ENCODE data around the gene APOE.
"Not testable (repeated sequence)": the region's sequence is repeated elsewhere in the genome, so short reads cannot be mapped to it uniquely, and the experiment has no call there.

Gene APOE

DNA sequence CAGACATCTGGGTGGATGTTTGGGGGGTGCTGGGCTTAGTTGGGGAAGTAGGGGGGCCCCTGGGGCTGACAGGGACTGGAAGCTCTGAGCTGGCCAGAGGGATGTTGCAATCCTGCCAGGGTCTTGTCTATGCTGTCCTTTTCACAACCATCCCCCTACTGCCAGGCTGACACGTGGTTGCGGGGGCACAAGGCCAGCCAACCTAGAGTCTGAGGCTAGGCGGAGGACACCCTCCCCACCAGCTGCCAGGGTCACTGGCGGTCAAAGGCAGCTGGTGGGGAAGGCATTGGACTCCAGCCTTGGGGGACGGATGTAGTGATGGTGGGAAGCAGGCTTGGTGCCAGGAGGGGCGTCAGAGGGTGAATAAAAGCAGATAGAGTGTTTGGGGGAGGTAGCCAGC, 7.3 kb downstream of the APOE start:
- DNase-seq: no peak

DNA sequence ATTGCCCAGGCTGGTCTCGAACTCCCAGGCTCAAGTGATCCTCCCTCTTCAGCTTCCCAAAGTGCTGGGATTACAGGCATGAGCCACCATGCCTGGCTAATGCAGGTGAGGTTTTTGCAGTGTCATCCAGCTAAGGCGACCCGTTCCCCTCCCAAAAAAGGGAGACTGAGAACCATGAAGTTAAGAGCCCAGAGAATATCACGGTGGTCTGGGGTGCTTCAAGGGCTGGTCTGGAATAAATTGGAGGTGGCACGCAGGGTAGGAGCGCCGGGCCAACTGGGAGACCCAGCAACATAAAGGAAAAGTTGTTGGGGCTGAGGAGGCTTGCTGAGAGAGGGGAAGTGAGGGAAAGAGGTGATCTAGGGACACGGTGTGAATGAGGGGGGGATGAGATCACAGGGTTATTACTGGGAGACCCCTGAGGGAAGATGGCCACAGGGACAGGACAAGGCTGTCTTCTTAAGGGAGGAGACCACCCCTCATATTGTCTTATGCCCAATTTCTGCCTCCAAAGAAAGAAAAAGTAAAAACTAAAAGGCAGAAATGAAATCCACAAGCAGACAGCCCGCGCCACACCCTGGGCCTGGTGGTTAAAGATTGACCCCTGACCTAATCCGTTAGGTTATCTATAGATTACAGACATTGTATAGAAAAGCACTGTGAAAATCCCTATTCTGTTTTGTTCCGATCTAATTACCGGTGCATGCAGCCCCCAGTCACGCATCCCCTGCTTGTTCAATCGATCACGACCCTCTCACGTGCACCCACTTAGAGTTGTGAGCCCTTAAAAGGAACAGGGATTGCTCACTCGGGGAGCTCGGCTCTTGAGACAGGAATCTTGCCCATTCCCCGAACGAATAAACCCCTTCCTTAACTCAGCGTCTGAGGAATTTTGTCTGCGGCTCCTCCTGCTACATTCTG, 8.2 kb downstream of the APOE start:
- not testable (repeated sequence) for DNase-seq

DNA sequence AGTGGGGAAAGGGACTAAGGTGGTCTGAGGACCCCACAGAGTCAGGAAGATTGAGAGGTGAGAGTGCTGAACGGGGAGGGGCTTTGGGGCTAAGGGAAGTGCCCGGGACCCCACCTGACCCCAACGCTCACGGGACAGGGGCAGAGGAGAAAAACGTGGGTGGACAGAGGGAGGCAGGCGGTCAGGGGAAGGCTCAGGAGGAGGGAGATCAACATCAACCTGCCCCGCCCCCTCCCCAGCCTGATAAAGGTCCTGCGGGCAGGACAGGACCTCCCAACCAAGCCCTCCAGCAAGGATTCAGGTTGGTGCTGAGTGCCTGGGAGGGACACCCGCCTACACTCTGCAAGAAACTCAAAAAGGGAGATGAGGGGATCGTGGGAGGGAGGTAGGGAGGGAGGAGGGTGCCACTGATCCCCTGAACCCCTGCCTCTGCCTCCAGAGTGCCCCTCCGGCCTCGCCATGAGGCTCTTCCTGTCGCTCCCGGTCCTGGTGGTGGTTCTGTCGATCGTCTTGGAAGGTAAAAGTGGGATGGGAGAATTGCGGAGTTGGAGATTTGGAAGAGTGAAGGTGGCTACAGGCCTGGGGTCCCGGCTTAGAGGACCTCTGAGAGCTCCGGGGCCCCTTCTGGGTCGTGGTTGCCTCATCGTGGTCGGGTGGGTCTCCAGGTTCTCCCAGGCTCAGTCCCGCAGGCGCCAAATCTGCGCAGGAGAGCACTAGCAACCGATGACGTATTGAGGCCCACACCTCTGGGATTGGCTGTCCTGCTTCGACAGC, 9.0 kb downstream of the APOE start, which contains the start of gene APOC1:
Gene APOC1, plus strand, starts transcription at position 176 of the 774 bp plus-strand sequence. Its CDS starts 284 bp downstream, at position 460.
- peak; percentile 65 to 87 (median 86) for DNase-seq

DNA sequence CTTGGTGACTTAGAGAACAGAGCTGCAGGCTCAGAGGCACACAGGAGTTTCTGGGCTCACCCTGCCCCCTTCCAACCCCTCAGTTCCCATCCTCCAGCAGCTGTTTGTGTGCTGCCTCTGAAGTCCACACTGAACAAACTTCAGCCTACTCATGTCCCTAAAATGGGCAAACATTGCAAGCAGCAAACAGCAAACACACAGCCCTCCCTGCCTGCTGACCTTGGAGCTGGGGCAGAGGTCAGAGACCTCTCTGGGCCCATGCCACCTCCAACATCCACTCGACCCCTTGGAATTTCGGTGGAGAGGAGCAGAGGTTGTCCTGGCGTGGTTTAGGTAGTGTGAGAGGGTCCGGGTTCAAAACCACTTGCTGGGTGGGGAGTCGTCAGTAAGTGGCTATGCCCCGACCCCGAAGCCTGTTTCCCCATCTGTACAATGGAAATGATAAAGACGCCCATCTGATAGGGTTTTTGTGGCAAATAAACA, 18.7 kb downstream of the APOE start:
- no peak for DNase-seq

DNA sequence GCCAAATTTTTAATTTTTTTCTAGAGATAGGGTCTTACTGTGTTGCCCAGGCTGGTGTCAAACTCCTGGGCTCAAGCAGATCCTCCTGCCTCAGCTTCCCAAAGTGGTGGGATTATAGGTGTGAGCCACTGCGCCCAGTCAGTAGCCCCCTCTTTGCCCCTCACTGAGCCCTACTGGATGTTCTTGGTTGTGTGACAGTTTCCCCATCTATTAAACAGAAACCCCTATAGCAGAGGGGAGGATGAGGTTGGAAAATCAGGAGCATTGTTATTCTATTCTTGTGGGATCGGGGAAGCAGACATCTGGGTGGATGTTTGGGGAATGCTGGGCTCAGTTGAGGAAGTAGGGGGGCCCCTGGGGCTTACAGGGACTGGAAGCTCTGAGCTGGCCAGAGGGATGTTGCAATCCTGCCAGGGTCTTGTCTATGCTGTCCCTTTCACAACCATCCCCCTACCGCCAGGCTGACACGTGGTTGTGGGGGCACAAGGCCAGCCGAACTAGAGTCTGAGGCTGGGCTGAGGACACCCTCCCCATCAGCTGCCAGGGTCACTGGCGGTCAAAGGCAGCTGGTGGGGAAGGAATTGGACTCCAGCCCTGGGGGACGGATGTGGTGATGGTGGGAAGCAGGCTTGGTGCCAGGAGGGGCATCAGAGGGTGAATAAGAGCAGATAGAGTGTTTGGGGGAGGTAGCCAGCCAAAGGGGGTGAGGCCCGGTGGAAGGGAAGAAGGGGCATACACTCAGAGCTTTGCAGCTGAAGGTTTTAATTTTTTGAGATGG, 19.7 kb downstream of the APOE start:
- no peak for DNase-seq

DNA sequence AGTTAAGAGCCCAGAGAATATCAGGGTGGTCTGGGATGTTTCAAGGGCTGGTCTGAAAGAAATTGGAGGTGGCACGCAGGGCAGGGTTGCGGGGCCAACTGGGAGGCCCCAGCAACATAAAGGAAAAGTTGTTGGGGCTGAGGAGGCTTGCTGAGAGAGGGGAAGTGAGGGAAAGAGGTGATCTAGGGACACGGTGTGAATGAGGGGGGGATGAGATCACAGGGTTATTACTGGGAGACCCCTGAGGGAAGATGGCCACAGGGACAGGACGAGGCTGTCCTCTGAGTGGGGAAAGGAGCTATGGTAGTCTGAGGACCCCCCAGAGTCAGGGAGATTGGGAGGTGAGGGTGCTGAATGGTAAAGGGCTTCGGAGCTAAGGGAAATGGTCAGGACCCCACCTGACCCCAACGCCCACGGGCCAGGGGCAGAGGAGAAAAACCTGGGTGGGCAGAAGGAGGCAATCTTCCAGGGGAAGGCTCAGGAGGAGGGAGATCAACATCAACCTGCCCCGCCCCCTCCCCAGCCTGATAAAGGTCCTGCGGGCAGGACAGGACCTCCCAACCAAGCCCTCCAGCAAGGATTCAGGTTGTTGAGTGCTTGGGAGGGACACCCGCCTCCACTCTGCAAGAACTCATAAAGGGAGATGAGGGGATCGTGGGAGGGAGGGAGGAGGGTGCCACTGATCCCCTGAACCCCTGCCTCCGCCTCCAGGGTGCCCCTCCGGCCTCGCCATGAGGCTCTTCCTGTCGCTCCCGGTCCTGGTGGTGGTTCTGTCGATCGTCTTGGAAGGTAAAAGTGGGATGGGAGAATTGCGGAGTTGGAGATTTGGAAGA, 20.9 kb downstream of the APOE start:
- DNase-seq: not testable (repeated sequence)

DNA sequence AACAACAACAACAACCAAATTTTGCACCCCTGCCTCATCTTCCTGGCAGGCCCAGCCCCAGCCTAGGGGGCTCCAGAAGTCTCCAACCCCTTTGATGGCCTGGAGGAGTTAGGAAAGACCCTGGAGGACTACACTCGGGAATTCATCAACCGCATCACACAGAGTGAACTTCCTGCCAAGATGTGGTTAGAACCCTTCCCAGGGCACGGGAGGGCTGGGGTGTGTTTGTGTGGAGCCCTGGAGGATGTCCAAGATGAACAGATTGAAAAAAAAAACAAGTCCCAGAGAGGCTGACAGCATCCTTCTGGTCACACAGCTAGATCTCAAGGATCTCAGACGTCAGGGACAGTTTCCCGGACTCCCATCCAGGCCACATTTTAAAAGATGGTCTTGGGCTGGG, 22.1 kb downstream of the APOE start:
- no peak for DNase-seq

DNA sequence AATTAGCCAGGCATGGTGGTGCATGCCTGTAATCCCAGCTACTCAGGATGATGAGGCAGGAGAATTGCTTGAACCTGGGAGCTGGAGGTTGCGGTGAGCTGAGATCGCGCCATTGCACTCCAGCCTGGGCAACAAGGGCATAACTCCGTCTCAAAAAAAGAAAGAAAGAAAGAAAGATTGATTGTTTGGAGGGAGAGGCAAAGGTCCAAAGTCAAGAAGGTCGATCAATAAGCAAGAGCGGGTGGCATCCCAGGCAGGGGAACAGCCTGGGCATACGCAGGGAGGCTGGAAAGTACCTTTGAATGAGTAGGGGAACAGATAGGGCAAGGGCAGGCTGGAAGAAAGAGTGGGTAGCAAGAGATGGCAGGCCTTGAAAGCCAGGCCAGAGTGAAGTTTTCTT, 24.5 kb downstream of the APOE start:
- DNase-seq: no peak

DNA sequence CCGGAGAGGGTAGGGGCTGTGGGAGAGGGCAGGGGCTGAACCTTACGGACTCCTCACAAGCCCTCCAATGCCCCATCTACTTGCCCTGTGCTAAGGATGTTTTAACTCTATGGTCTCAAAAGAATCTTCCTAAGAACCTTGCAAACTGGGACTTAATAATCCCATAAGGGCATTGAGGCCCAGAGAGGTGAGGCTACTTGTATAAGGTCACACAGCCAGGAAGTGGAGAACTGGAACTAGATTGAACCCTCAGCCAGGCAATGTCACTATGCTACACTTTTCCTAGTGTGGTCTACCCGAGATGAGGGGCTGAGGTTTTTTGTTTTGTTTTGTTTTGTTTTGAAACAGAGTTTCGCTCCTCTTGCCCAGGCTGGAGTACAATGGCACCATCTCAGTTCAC, 25.9 kb downstream of the APOE start:
- no peak for DNase-seq

DNA sequence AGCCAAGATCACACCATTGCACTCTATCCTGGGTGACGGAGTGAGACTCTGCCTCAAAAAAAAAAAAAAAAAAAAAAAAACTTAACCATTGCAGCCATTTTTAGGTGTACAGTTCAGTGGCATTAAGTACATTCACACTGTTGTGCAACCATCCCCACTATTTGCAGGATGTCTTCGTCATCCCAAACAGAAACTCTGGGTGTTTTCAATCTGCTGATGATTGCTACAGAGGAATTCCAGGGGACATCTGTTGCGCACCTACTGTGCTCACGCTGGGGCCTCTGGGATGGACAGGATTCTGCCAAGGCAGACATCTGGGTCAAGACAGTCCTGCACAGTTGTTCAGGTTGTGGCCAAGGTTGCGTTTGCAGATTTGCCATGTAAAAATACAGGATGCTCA, 34.1 kb downstream of the APOE start:
- no peak for DNase-seq

DNA sequence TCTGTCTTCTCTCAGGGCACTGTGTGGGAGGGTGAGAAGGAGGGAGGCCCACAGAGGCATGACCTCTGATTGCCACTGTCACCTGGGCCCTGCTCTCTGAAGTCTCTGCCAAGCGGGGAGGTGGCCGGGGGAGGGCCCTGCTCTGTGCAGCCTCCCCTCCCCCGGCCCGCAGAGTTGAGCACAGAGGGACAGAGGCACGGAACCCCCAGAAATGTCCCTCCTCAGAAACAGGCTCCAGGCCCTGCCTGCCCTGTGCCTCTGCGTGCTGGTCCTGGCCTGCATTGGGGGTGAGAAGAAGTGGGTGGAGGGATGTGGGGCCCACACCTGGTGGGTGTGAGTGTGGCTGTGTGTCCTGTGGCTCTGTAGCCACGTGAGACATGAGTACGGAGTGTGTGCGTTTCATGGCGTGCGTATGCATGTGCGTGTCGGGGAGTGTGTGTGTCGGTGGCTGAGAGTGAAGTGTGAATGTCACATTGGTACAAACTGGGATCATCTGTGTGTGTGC, 36.5 kb downstream of the APOE start, which contains the start of gene APOC4:
Gene APOC4, plus strand, starts transcription at position 171 of the 505 bp plus-strand sequence. Its CDS starts 41 bp downstream, at position 212.
- DNase-seq: no peak

DNA sequence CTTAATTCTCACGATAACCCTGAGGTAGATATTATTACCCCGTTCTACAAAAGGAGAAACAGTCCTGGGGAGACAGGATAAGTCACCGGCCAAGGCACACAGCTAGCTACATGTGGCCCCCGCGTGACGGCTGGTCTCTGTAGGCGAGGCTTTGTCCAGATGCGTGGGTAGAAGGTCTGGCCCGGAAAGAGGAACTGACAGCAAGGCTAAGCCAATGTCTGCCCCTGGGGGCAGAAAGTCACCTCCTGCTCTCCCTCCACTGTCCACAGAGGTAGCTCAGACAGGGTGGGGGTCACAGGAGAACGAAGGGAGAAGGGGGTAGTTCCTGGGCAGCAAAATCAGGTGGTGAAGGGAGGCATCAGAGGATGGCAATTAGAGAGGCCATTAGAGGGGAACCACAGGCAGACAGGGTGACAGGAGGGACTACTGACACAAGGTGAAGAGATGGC, 38.2 kb downstream of the APOE start:
- no peak for DNase-seq

DNA sequence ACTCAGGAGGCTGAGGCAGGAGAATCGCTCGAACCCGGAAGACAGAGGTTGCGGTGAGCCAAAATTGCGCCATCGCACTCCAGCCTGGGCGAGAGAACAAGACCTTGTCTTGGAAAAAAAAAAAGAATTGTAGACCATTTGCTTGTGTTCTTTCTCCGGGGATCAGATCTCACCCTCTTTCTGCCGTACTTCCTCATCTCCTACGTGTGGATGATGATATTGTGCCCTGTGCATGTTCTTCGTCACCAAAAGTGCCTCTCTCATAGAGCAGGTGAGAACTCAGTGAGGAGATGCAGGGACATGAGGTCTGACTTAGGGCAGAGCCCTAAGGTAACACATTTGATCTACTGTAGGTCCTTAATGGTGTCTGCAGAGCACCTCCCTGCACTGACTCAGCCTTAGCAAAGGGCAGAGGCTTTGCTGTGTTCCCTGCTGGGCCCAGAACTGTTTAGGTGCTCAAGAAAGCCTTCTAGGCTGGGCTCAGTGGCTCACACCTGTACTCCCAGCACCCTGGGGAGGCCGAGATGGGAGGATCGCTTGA, 41.5 kb downstream of the APOE start:
- no peak for DNase-seq

DNA sequence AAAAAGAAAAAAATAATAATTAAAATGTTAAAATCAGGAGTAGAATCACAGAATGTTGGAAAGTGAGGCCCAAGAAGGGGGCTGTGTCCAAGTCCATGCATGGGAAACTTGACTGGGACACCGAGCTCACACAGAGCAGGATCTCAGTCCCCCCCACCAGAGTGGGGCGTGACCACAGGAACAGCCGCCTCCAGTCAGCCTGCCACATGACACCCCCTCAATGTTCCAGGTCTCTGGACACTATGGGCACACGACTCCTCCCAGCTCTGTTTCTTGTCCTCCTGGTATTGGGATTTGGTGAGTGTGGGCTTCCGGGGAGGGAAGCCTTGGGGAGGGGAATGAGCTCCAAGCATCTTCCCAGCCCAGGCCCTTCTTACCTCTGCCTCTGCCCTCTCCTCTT, 42.6 kb downstream of the APOE start:
- DNase-seq: no peak

DNA sequence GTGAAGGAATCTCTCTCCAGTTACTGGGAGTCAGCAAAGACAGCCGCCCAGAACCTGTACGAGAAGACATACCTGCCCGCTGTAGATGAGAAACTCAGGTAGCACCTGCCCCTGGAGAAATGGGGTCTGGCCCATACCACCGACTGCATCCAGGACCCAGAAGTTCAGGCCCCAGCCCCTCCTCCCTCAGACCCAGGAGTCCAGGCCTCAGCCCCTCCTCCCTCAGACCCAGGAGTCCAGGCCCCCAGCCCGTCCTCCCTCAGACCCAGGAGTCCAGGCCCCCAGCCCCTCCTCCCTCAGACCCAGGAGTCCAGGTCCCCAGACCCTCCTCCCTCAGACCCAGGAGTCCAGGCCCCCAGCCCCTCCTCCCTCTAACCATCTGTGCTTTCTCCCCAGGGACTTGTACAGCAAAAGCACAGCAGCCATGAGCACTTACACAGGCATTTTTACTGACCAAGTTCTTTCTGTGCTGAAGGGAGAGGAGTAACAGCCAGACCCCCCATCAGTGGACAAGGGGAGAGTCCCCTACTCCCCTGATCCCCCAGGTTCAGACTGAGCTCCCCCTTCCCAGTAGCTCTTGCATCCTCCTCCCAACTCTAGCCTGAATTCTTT, 43.3 kb downstream of the APOE start:
- no peak for DNase-seq

DNA sequence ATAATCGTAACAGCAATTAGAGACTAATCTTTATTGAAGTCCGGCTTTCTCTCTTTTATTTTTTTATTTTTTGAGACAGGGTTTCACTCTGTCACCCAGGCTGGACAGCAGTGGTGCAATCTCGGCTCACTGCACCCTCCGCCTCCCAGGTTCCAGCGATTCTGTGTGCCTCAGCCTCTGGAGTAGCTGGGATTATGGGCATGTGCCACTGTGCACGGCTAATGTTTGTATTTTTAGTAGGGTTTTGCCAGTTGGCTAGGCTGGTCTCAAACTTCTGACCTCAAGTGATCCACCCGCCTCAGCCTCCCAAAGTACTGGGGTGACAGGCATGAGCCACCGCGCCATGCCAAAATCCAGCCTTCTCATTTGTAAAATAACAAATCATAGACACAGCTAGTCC, 44.0 kb downstream of the APOE start:
- DNase-seq: no peak

DNA sequence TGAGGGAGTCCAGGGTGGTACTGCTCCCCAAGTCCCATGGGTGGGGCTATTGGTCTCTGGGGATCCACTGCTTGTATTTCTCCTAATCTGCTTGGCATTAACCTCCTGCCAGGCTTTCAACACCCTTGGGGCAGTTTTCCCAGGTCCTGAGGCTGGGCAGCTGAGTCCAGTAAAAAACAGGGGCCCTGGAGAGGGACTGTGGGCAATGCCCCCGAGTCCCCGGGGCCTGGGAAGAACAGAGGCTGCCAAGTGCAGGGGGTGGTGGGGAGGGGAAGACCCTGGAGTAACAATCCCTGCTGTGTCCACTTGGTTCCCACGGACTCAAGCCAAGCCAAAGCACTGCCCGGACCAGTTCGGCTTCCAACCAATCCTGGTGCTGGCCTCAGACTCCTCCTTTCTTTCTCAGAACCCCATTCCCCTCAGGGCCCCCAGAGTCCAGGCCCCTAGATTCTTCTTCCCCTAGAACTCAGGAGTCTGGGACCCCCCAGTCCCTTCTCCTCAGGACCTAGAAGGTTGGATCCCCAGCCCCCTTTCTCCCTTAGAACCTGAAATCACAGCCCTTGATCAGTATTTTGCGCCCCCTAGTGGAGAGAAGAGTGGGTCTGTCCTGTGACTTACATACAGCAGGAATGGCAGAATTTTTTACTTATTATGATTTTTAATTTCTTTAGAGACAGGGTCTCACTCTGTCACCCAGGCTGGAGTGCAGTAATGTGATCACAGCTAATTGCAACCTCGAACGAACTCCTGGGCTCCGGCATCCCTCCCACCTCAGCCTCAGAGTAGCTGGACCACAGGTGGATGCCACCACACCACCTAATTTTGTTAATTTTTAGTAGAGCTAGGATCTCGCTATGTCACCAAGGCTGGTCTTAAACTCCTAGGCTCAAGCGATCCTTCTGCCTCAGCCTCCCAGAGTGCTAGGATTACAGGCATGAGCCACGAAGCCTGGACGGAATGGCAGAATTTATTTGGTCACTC, 45.9 kb downstream of the APOE start:
- peak; percentile 50 to 85 (median 74) for DNase-seq

DNA sequence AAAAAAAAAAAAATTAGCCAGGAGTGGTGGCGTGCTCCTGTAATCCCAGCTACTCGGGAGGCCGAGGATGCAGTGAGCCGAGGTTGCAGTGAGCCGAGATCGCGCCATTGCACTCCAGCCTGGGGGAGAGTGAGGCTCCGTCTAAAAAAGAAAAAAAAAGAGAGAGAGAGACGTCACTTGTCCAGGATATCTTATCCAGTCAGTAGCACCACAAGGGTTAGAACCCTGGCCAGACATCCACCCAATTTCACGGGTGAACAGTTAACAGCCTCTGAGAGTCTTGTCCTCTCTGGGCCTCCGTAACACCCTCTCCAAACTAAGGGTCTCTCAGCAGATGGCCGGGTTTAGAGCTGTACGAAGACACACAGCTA, 48.7 kb downstream of the APOE start:
- DNase-seq: no peak

DNA sequence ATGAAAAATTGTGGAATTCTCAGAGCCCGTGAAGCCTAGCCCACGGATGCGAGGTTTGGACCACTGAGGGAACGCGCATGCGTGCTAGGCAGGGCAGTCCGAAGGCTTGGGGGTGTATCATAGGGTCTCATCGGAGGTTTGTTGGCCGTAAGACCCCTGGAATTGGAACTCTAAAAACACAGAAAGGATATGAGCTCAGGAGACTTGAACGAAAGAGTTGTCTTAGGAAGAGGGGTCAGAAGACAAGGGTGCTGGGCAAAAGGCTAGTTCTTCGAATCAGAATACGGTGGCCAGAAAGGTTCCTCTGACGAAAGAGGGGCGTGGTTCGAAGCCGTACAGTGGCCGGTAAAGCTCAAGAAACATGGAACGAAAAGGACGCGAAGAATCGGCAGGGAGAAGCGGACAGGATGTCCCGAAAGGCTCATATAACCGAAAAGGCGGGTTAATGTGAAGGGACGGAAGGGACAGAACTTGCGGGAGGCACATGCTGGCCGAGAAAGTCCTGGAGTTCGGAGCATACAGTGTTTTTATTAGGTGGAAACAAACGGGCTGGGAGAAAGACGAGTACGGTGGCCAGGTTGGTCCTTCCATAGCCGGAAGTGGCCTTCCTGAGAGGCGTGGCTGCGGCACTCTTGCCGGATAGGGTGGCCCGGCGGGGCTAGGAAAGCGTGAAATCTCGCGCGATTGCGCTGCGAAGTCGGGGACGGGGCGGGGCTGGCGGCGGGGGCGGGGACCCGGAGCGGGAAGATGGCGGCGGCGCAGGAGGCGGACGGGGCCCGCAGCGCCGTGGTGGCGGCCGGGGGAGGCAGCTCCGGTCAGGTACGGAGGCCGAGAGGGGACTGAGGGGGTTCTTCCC, 49.3 kb downstream of the APOE start, which contains the start of gene CLPTM1:
Gene CLPTM1, plus strand, starts transcription at position 732 of the 856 bp plus-strand sequence. Its CDS starts 16 bp downstream, at position 748.
- DNase-seq: peak; percentile 97 to 98 (median 98)
